Activated naive CD8-positive, alpha-beta T cell treated with anti-CD3 and anti-CD28 coated beads for 36 hours (primary cell): ENCODE data around the gene DAND5. TPM values are rescaled to one million over a fixed set of nuclear protein-coding genes. Genes with fewer than 3 reads are reported as not detected.
"Not testable (repeated sequence)": the region's sequence is repeated elsewhere in the genome, so short reads cannot be mapped to it uniquely, and the experiment has no call there.

Experiments
- DNase-seq: peaks from one replicate; pipeline ENCODE4 v3.0.0; 2021
- H3K27ac Mint-ChIP-seq: one replicate; pipeline ENCODE4 v1.8.0; 2022; ENCODE audit warnings: mild to moderate bottlenecking, moderate library complexity, mixed read lengths
- H3K27me3 Mint-ChIP-seq: one replicate; pipeline ENCODE4 v1.8.0; 2022; ENCODE audit warnings: mild to moderate bottlenecking, mixed read lengths
- H3K36me3 Mint-ChIP-seq: one replicate; pipeline ENCODE4 v1.8.0; 2021; ENCODE audit warnings: mild to moderate bottlenecking, mixed read lengths
- H3K4me1 Mint-ChIP-seq: one replicate; pipeline ENCODE4 v1.8.0; 2021; ENCODE audit warnings: mixed read lengths
- H3K4me3 Mint-ChIP-seq: one replicate; pipeline ENCODE4 v1.8.0; 2022; ENCODE audit warnings: mild to moderate bottlenecking, moderate library complexity, mixed read lengths
- H3K9me3 Mint-ChIP-seq: one replicate; pipeline ENCODE4 v1.8.0; 2022; ENCODE audit warnings: mixed read lengths
- total RNA-seq, 2 experiments: library from RNA; stranded (reverse); gene quantifications; one replicate each; pipeline ENCODE4 v1.2.3, GENCODE V29; 2021

The DAND5 gene
- total RNA-seq, 2 experiments from 2014 or later, result not detected

DNA sequence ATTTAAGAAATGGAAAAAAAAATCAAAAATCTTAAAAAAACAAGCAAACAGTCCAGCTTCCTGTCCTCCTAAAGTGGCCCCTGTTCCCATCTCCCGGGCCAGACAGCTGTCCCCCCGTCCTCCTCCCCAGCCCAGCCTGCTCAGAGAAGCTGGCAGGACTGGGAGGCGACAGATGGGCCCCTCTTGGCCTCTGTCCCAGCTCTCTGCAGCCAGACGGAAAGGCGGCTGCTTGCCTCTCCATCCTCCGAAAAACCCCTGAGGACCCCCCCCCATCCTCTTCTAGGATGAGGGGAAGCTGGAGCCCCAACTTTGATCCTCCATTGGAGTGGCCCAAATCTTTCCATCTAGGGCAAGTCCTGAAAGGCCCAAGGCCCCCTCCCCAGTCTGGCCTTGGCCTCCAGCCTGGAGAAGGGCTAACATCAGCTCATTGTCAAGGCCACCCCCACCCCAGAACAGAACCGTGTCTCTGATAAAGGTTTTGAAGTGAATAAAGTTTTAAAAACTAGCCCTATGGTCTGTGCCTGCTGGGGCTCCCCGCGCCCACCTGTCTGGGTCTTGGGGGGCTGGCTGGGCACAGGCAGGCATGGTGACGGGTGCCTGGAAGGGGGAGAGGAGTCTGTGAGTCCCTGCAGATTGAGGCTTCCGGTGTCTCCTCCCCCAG, 16.1 kb upstream of the DAND5 start:
- H3K27ac Mint-ChIP-seq, result peak overlapping the region; percentile 74
- no peaks in the 10 kb centered on the region for H3K9me3 Mint-ChIP-seq
- H3K4me1 Mint-ChIP-seq, result peaks cover 35% of the 10 kb centered on the region
- no peak for DNase-seq
- no peaks in the 10 kb centered on the region for H3K27me3 Mint-ChIP-seq
- H3K36me3 Mint-ChIP-seq, result peaks cover 49% of the 10 kb centered on the region
- peak overlapping the region; percentile 34 for H3K4me3 Mint-ChIP-seq

DNA sequence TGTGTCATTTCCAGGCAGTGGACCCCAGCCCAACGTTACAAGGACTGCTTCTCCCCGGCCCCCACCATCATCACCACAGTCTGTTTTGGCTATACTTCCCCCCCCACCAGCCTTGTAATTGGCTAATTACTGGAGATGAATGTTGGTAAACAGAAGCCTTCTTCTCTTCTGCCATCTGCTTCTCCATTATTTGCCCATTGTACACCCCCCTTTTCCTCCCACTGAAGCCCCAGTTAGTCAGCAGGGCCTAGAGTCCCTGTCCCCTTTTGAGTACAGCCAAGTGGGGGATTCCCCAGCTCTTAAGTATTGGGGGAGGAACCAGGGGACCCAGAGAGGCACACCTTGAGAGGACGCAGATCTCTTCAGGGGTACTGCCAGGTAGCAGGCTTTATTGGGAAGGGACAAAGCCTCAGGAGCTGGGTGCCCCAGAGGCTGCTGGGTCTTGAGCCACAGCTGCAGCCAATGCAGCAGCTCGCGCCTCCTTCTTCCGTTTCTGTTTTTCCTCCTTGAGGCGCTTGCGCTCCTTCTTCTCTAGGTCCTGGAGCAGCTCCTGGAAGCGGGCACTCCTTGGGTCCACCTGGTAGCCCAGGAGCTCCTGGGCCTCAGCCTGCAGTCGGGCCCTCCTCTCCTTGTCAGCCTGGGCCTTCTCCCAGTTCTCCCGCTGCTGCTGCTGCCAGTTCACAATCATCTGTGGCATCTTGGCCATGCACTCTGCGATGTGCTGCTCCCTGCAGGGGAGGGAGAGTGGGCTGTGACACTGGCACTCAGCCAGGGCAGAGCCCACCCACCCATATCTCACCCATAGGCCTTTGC, 15.4 kb upstream of the DAND5 start:
- Mint-ChIP-seq H3K4me1 (peaks cover 31% of the 10 kb centered on the region), H3K27ac (peak overlapping the region; percentile 89), H3K4me3 (peak overlapping the region; percentile 34), H3K27me3 (no peaks in the 10 kb centered on the region), H3K9me3 (no peaks in the 10 kb centered on the region), H3K36me3 (peaks cover 44% of the 10 kb centered on the region)
- DNase-seq, result no peak

DNA sequence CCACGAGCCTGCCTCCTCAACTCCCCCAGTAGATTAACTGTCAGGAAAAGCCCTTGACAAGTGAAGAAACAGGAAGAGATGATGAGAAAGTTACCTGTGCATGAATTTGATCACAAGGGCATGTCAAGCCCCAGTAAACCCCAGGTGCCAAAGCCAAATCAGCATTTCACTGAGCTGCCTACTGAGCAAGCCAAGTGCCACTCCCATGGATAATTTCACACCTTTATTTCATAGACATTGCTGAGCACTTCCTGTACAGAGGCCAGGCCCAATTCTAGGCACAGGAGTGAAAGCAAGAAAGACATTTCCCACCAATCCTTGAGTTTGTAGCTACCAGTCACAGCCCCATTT, 14.8 kb upstream of the DAND5 start:
- Mint-ChIP-seq H3K36me3 (peaks cover 44% of the 10 kb centered on the region), H3K27ac (peak overlapping the region; percentile 89), H3K4me3 (peak overlapping the region; percentile 2), H3K9me3 (no peaks in the 10 kb centered on the region), H3K4me1 (peaks cover 31% of the 10 kb centered on the region), H3K27me3 (no peaks in the 10 kb centered on the region)
- DNase-seq, result no peak

DNA sequence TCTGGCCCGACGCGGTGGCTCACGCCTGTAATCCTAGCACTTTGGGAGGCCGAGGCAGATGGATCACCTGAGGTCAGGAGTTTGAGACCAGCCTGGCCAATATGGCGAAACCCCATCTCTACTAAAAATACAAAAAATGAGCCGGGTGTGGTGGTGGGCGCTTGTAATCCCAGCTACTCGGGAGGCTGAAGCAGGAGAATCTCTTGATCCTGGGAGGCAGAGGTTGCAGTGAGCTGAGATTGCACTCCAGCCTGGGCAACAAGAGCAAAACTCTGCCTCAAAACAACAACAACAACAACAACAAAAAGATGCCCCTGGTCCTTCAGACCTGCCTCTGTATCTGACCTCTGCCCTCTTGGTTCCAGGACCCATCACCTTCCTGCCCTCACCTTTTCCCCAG, 13.8 kb upstream of the DAND5 start:
- H3K27me3 Mint-ChIP-seq, H3K9me3 Mint-ChIP-seq, DNase-seq: not testable (repeated sequence)
- peak overlapping the region; percentile 89 for H3K27ac Mint-ChIP-seq
- H3K36me3 Mint-ChIP-seq, result peaks cover 39% of the 10 kb centered on the region
- peaks cover 30% of the 10 kb centered on the region for H3K4me1 Mint-ChIP-seq
- peak overlapping the region; percentile 79 for H3K4me3 Mint-ChIP-seq

DNA sequence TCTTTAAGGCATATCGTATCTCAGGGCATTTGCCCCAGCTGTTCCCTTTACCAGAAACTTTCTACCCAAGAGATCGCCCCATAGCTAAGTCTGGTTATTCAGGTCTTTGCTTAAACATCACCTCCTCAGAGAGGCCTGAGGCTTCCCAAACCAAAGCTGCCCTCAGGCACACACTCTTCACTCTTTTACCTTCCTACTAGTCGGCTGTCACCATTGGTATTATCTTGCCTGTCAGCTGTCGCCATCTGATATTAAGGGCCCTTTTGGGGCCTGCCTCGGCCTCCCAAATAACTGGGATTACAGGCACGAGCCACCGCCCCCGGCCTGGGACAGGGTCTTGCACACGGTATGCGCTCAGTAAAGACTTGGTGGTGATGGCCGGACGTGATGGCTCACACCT, 13.4 kb upstream of the DAND5 start:
- peak overlapping the region; percentile 89 for H3K27ac Mint-ChIP-seq
- DNase-seq, result no peak
- H3K36me3 Mint-ChIP-seq, result peaks cover 36% of the 10 kb centered on the region
- H3K4me1 Mint-ChIP-seq, result peaks cover 30% of the 10 kb centered on the region
- H3K9me3 Mint-ChIP-seq, result no peaks in the 10 kb centered on the region
- no peaks in the 10 kb centered on the region for H3K27me3 Mint-ChIP-seq
- peak overlapping the region; percentile 79 for H3K4me3 Mint-ChIP-seq

DNA sequence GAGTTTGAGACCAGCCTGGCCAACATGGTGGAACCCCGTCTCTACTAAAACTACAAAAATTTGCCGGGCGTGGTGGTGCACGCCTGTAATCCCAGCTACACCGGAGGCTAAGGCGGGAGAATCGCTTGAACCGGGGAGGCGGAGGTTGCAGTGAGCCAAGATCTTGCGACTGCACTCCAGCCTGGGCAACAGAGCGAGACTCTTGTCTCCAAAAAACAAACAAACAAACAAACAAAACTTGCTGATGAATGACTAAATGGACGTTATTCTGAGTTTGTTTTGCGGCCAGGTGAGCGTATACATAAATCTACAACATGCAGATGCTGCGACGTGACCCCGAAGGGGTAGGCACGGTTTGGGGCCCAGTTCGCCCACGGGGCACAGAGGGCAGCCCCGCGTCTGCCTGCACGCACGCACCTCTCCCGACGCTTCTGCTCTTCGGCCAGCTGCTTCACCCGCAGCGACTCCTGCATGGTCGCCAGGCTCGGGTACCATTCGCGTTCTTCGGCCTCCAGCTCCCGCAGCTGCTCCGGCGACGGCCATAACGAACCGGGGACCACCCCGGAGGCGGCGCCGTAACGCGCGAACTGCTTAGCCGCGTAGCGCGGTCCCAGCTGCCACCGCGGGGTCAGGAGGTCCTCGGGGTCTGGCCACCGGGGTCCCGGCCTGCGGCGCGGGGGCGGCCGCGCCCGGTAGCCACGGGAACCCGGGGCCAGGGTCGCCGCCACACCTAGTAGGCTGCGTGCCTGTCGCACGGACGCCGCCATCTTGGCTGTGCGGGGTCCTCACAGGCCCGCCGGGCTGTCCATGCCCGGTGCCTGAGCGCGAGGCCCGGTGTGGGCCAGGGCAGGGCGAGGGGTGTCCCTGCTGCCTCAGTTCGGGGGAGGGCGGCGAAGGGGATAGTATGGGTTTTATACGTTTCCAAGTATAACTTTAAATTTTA, 12.7 kb upstream of the DAND5 start, which contains the start of gene GADD45GIP1:
TSS of gene GADD45GIP1 (minus strand) at position 778 of the 943 bp plus-strand sequence. CDS start at position 767, 11 bp downstream.
- Mint-ChIP-seq H3K9me3 (no peaks in the 10 kb centered on the region), H3K27ac (peak within 1 kb of the TSS; percentile 96), H3K27me3 (no peaks in the 10 kb centered on the region), H3K4me1 (peaks cover 30% of the 10 kb centered on the region), H3K36me3 (peaks cover 31% of the 10 kb centered on the region), H3K4me3 (peak within 1 kb of the TSS; percentile 91)
- DNase-seq, result peak; percentile 89

DNA sequence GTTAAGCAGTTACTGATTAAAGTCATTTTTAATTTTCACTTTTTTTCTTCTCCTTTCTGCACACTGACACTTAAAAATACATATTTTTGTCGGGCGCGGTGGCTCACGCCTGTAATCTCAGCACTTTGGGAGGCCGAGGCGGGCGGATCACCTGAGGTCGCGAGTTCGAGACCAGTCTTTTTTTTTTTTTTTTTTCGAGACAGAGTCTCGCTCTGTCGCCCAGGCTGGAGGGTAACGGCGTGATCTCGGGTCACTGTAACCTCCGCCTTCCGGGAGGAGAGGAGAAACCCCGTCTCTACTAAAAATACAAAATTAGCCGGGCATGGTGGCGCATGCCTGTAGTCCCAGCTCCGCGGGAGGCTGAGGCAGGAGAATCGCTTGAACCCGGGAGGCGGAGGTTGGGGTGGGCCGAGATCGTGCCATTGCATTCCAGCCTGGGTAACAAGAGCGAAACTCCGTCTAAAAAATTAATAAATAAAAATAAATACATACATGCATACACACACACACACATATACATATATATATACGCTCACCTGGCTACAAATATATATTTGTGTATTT, 11.9 kb upstream of the DAND5 start:
- H3K27me3 Mint-ChIP-seq, DNase-seq, H3K9me3 Mint-ChIP-seq: not testable (repeated sequence)
- peak overlapping the region; percentile 96 for H3K27ac Mint-ChIP-seq
- H3K36me3 Mint-ChIP-seq, result peaks cover 27% of the 10 kb centered on the region
- peaks cover 30% of the 10 kb centered on the region for H3K4me1 Mint-ChIP-seq
- H3K4me3 Mint-ChIP-seq, result peak overlapping the region; percentile 91

DNA sequence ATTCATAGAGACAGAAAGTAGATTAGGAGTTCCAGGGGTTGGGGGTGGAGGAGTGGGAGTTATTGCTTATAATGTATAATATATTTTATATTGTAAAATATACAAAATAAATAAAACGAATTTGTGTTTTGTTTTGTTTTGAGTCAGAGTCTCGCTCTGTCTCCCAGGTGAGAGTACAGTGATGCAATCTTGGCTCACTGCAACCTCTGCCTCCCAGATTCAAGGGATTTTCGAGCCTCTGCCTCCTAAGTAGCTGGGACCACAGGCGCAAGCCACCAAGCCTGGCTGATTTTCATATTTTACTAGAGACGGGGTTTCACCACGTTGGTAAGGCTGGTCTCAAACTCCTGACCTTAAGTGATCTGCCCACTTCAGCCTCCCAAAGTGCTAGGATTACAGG, 9.9 kb upstream of the DAND5 start:
- Mint-ChIP-seq H3K9me3 (no peaks in the 10 kb centered on the region), H3K27ac (no peak overlapping the region), H3K4me3 (no peak overlapping the region), H3K27me3 (no peaks in the 10 kb centered on the region), H3K36me3 (peaks cover 17% of the 10 kb centered on the region), H3K4me1 (peaks cover 21% of the 10 kb centered on the region)
- no peak for DNase-seq

DNA sequence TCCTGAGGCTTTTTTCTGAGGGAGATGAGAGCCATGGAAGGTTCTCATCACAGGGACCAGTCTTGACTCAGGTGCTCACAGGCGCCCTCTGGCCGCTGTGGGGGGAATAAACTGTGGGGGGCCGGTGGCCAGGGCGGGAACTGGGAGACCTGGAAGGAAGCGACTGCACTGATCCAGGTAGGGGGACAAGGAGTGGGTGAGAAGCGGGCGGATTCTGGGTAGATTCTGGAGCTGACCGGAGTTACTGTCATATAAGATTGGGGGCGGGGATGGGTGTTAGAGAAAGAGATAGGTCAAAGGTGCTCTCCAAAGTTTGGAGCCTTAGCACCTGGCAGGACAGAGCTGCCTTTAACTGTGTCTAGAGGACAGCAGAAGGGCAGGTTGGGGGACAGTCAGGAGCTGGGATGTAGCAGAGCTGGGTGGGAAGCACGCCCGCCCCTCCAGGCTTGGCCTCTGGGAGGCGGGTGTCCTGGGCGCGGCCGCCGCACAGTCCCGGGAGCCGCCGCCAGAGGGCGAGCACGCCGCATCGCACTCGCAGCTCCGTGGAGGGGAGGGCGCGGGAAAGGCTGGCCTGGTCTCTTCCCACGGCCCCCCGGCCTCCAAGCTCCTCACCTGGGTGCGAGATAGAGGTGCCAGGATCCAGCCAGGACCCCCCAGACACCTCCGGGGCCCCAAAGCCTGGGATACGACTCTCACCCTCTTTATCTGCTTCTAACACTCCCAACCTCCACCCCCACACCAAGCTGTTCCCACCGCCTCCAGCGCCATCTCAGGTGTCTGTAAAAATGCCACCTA, 4.2 kb upstream of the DAND5 start:
- Mint-ChIP-seq H3K27me3 (no peaks in the 10 kb centered on the region), H3K9me3 (no peaks in the 10 kb centered on the region), H3K27ac (peak overlapping the region; percentile 78)

DNA sequence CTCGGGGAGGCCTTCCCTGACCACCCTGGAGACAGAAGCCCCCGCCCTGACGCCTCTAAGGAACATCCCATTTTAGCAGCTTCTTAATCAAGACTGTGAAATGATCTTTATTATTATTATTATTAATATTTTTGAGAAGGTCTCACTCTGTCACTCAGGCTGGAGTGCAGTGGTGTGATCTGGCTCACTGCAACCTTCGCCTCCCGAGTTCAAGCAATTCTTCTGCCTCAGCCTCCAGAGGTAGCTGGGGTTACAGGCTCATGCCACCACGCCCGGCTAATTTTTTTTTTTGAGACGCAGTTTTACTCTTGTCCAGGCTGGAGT, 3.6 kb upstream of the DAND5 start:
- peak overlapping the region; percentile 44 for H3K4me3 Mint-ChIP-seq

More for the DNA sequence above, 4.2 kb upstream of the DAND5 start:
- peak overlapping the region; percentile 80 for H3K4me3 Mint-ChIP-seq
- H3K36me3 Mint-ChIP-seq, result no peaks in the 10 kb centered on the region
- peaks cover 9% of the 10 kb centered on the region for H3K4me1 Mint-ChIP-seq
- DNase-seq, result peak; percentile 88

DNA sequence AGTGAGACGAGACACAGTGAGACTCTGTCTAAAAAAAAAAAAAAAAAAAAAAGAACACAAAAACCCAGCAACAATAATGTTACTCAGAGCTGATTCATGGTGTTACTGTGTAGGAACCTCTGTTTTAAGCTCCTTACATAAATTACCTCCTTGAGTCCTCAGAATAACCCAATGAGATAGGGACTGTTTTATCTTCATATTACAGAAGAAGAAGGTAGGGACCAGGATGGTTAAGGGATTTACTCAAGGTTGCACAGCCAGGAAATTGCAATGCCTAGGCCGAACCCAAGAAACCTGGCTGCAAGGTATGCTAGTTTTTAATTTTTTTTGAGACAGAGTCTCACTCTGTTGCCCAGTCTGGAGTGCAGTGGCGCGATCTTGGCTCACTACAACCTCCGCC, 1.5 kb upstream of the DAND5 start:
- no peak overlapping the region for H3K4me3 Mint-ChIP-seq
- no peak overlapping the region for H3K27ac Mint-ChIP-seq
- H3K9me3 Mint-ChIP-seq, result no peaks in the 10 kb centered on the region
- no peaks in the 10 kb centered on the region for H3K27me3 Mint-ChIP-seq
- H3K36me3 Mint-ChIP-seq, result no peaks in the 10 kb centered on the region
- no peak for DNase-seq
- peaks cover 10% of the 10 kb centered on the region for H3K4me1 Mint-ChIP-seq

More for the DNA sequence above, 3.6 kb upstream of the DAND5 start:
- DNase-seq, result no peak
- peaks cover 10% of the 10 kb centered on the region for H3K4me1 Mint-ChIP-seq
- H3K27me3 Mint-ChIP-seq, result no peaks in the 10 kb centered on the region
- H3K27ac Mint-ChIP-seq, result no peak overlapping the region
- H3K9me3 Mint-ChIP-seq, result no peaks in the 10 kb centered on the region
- H3K36me3 Mint-ChIP-seq, result no peaks in the 10 kb centered on the region

DNA sequence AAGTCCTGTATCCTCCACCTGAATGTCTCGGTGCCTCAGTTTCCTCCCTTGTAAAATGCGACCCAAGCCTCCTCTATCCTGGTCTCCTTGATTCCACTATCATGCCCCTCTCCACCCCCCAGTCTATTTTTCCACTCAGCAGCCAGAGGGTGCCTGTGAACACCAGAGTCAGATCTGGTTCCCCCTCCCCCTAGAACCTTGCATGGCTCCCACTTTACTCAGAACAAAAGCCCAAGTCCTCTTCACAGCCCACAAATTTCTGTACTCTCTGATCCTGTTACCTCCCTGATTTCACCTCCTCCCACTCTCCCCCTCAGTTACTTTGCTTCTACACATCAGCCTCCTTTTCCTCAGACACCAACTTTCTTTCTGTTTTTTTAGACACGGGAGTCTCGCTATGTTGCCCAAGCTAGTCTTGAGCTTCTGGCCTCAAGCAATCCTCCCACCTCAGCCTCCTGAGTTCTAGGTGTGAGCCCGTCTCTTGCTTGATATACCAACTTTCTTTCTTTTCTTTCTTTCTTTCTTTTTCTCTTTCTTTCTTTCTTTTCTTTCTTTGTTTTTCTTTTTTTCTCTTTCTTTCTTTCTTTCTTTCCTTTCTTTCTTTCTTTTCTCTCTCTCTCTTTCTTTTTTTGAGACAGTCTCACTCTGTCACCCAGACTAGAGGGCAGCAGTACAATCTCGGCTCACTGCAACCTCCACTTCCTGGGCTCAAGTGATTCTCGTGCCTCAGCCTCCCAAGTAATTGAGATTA, 869 bp downstream of the DAND5 start:
- H3K27me3 Mint-ChIP-seq, result no peaks in the 10 kb centered on the region
- peak overlapping the region; percentile 39 for H3K27ac Mint-ChIP-seq

DNA sequence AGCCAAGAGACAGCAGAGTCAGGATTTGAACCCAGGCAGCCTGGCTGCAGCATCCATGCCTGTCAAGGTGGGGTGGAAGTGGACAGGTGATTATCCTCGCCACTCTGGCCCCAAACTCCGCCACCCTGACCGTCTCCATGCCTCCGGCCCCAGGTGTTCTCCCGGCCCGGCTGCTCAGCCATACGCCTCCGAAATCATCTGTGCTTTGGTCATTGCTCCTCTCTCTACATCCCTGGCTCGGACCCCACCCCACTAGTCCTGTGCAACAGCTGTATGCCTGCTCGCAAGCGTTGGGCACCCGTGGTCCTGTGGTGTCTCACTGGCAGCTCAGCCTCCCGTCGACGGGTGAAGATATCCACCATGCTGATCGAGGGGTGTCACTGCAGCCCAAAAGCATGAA, 3.9 kb downstream of the DAND5 start:
- peaks cover 16% of the 10 kb centered on the region for H3K27me3 Mint-ChIP-seq

More for the DNA sequence above, 869 bp downstream of the DAND5 start:
- Mint-ChIP-seq H3K36me3 (no peaks in the 10 kb centered on the region), H3K4me3 (no peak overlapping the region), H3K4me1 (peaks cover 6% of the 10 kb centered on the region), H3K9me3 (no peaks in the 10 kb centered on the region)
- no peak for DNase-seq

More for the DNA sequence above, 3.9 kb downstream of the DAND5 start:
- H3K9me3 Mint-ChIP-seq, result no peaks in the 10 kb centered on the region
- no peak for DNase-seq
- H3K4me3 Mint-ChIP-seq, result no peak overlapping the region
- H3K4me1 Mint-ChIP-seq, result peaks cover 4% of the 10 kb centered on the region
- no peak overlapping the region for H3K27ac Mint-ChIP-seq
- H3K36me3 Mint-ChIP-seq, result no peaks in the 10 kb centered on the region
